ENCODE measurements around the gene UBXN2A.
"Not testable (repeated sequence)": the region's sequence is repeated elsewhere in the genome, so short reads cannot be mapped to it uniquely, and the experiment has no call there.

Gene UBXN2A

GRCh38 chr2:24011250-24012104 is 71.2 kb downstream of the UBXN2A start:
- no peak overlapping the region for H3K9ac ChIP-seq (ENCODE audit: low read length)
- no peak overlapping the region for H2AFZ ChIP-seq (ENCODE audit: low read length)
- no peaks in the 10 kb centered on the region for H3K4me1 ChIP-seq (ENCODE audit: insufficient read depth, low read length, severe bottlenecking)
- H4K20me1 ChIP-seq (ENCODE audit: insufficient read depth, low read length): no peaks in the 10 kb centered on the region
- no peaks in the 10 kb centered on the region for H3K9me3 ChIP-seq (ENCODE audit: low read length)
- H3K27me3 ChIP-seq (ENCODE audit: insufficient read depth, low read length): peaks cover 3% of the 10 kb centered on the region; the same call in 1 of the 2 replicates
- H3F3A ChIP-seq (ENCODE audit: insufficient read depth, low read length): no peaks in the 10 kb centered on the region
- no peak overlapping the region for H3K4me3 ChIP-seq (ENCODE audit: low read depth, low read length, poor library complexity, severe bottlenecking)
- H3K9me2 ChIP-seq (ENCODE audit: low read depth, low read length): no peaks in the 10 kb centered on the region
- TF ChIP-seq EZH2 (IDR thresholded peaks at IDR 0.05; ENCODE audit: borderline replicate concordance, low read length) (no peak), CTCF (IDR thresholded peaks at IDR 0.05; ENCODE audit: low read length) (no peak)
- no peak overlapping the region for H3K4me2 ChIP-seq (ENCODE audit: low read length)
- no peaks in the 10 kb centered on the region for H3K79me2 ChIP-seq (ENCODE audit: insufficient read depth, low read length)
- no peak overlapping the region for H3K27ac ChIP-seq (ENCODE audit: low read depth, low read length, poor library complexity, severe bottlenecking)
- no peaks in the 10 kb centered on the region for H3K36me3 ChIP-seq (ENCODE audit: insufficient read depth, low read length)

- H3F3A ChIP-seq (ENCODE audit: insufficient read depth, low read length): no peaks in the 10 kb centered on the region
- peaks cover 3% of the 10 kb centered on the region; the same call in 1 of the 2 replicates for H3K27me3 ChIP-seq (ENCODE audit: insufficient read depth, low read length)
- no peaks in the 10 kb centered on the region for H3K9me3 ChIP-seq (ENCODE audit: low read length)
- no peak overlapping the region for H3K9ac ChIP-seq (ENCODE audit: low read length)
- no peak overlapping the region for H3K4me3 ChIP-seq (ENCODE audit: low read depth, low read length, poor library complexity, severe bottlenecking)
- H3K9me2 ChIP-seq (ENCODE audit: low read depth, low read length): no peaks in the 10 kb centered on the region
- no peaks in the 10 kb centered on the region for H4K20me1 ChIP-seq (ENCODE audit: insufficient read depth, low read length)
- TF ChIP-seq EZH2 (IDR thresholded peaks at IDR 0.05; ENCODE audit: borderline replicate concordance, low read length): no peak
- no peak for TF ChIP-seq CTCF (IDR thresholded peaks at IDR 0.05; ENCODE audit: low read length)
- no peaks in the 10 kb centered on the region for H3K36me3 ChIP-seq (ENCODE audit: insufficient read depth, low read length)
- no peaks in the 10 kb centered on the region for H3K4me1 ChIP-seq (ENCODE audit: insufficient read depth, low read length, severe bottlenecking)
- H3K79me2 ChIP-seq (ENCODE audit: insufficient read depth, low read length): no peaks in the 10 kb centered on the region
- H3K27ac ChIP-seq (ENCODE audit: low read depth, low read length, poor library complexity, severe bottlenecking): no peak overlapping the region
- no peak overlapping the region for H3K4me2 ChIP-seq (ENCODE audit: low read length)
- no peak overlapping the region for H2AFZ ChIP-seq (ENCODE audit: low read length)
These were observed 72.4 kb downstream of the UBXN2A start for GRCh38 chr2:24012521-24013188.

GRCh38 chr2:24014902-24015301 is 74.6 kb downstream of the UBXN2A start:
- H3K4me2 ChIP-seq (ENCODE audit: low read length); H3K79me2 ChIP-seq (ENCODE audit: insufficient read depth, low read length); H3K4me1 ChIP-seq (ENCODE audit: insufficient read depth, low read length, severe bottlenecking): not testable (repeated sequence)

More at GRCh38 chr2:24014902-24015301, 74.6 kb downstream of the UBXN2A start:
- H3K27ac ChIP-seq (ENCODE audit: low read depth, low read length, poor library complexity, severe bottlenecking); H3K9me2 ChIP-seq (ENCODE audit: low read depth, low read length); H3K4me3 ChIP-seq (ENCODE audit: low read depth, low read length, poor library complexity, severe bottlenecking); H3K9ac ChIP-seq (ENCODE audit: low read length); H3K36me3 ChIP-seq (ENCODE audit: insufficient read depth, low read length); H3K9me3 ChIP-seq (ENCODE audit: low read length); H3K27me3 ChIP-seq (ENCODE audit: insufficient read depth, low read length); H3F3A ChIP-seq (ENCODE audit: insufficient read depth, low read length); H4K20me1 ChIP-seq (ENCODE audit: insufficient read depth, low read length); H2AFZ ChIP-seq (ENCODE audit: low read length): not testable (repeated sequence)

All from OCI-LY1 (cell line).